RCC 7860 (cell line): ENCODE data around the gene YIPF4.
"Not testable (repeated sequence)": the region's sequence is repeated elsewhere in the genome, so short reads cannot be mapped to it uniquely, and the experiment has no call there.

Experiments used
- DNase-seq: peaks from one replicate; pipeline ENCODE4 v3.0.0-alpha.2; 2015; ENCODE audit warnings: low spot score
- FAIRE-seq: peaks from 2 replicates; lab custom pipeline; 2012; peaks lifted over from hg19 to GRCh38; lab: Jason Lieb, UNC

The YIPF4 gene

DNA sequence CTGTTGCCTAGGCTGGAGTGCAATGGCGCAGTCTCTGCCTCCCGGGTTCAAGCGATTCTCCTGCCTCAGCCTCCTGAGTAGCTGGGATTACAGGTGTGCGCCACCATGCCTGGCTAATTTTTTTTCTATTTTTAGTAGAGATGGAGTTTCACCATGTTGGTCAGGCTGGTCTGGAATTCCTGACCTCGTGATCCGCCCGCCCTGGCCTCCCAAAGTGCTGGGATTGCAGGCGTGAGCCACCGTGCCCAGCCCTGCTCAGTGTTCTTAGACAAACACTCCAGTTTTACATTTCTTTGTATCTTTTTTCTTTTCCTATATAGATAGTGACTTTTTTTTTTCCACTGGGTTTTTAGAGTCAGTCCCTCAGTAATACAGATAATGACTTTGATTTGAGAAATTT lies 86.6 kb downstream of the YIPF4 start:
- FAIRE-seq, DNase-seq: not testable (repeated sequence)

DNA sequence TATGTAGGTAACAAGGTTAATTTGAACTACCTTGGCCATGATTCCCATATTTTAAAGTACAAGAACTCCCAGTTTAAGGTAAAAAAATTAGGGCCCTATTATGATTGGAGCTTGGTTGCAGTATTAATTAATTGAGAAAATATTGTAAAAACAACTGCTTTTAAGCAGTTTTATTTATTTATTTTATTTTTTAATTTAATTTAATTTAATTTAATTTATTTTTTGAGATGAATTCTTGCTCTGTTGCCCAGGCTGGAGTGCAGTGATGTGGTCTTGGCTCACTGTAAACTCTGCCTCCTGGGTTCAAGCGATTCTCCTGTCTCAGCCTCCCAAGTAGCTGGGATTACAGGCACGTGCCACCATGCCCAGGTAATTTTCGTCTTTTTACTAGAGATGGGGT lies 88.0 kb downstream of the YIPF4 start:
- FAIRE-seq, DNase-seq: not testable (repeated sequence)
